Smooth muscle cell (in vitro differentiated cells): ENCODE data around the gene PFDN1. TPM values are rescaled to one million over a fixed set of nuclear protein-coding genes. Genes with fewer than 3 reads are reported as not detected.
A peak's percentile ranks its signal among the peaks of the same experiment; 100 is the strongest.

Experiments used
- DNase-seq: peaks from one replicate; lab custom pipeline; 2025; ENCODE audit not compliant: unreplicated experiment; lab: John Stamatoyannopoulos, UW
- H2AFZ ChIP-seq: fragments of 200-600 bp; sonication (generic); 2 replicates; pipeline ENCODE4 v1.6.0; 2016; ENCODE audit warnings: antibody characterized with exemption, low read depth, mild to moderate bottlenecking
- H3F3A ChIP-seq: fragments of 200-600 bp; sonication (generic); 2 replicates; pipeline ENCODE4 v1.6.0; 2017; ENCODE audit warnings: antibody characterized with exemption, low read depth
- H3K27ac ChIP-seq: fragments of 200-600 bp; sonication (generic); 2 replicates; pipeline ENCODE4 v1.5.1; 2016; ENCODE audit warnings: low read depth, mild to moderate bottlenecking
- H3K27me3 ChIP-seq: fragments of 200-600 bp; sonication (generic); 2 replicates; pipeline ENCODE4 v1.6.1; 2016; ENCODE audit warnings: low read depth, mild to moderate bottlenecking
- H3K36me3 ChIP-seq: fragments of 200-600 bp; sonication (generic); 2 replicates; pipeline ENCODE4 v1.5.1; 2016; ENCODE audit warnings: low read depth
- H3K4me1 ChIP-seq: fragments of 200-600 bp; sonication (generic); 2 replicates; pipeline ENCODE4 v1.5.1; 2016; ENCODE audit warnings: low read depth
- H3K4me2 ChIP-seq: fragments of 200-600 bp; sonication (generic); 2 replicates; pipeline ENCODE4 v1.6.0; 2016; ENCODE audit warnings: mild to moderate bottlenecking
- H3K4me3 ChIP-seq: fragments of 200-600 bp; sonication (generic); 2 replicates; pipeline ENCODE4 v1.5.1; 2016; ENCODE audit warnings: mild to moderate bottlenecking
- H3K79me2 ChIP-seq: fragments of 200-600 bp; sonication (generic); 2 replicates; pipeline ENCODE4 v1.6.0; 2016; ENCODE audit warnings: low read depth, mild to moderate bottlenecking
- H3K9ac ChIP-seq: fragments of 200-600 bp; sonication (generic); 2 replicates; pipeline ENCODE4 v1.6.0; 2016; ENCODE audit warnings: low read depth
- H3K9me3 ChIP-seq: fragments of 200-600 bp; sonication (generic); replicated peaks from 2 replicates; pipeline ENCODE4 v1.5.1; 2016; ENCODE audit warnings: low read depth
- H4K20me1 ChIP-seq: fragments of 200-600 bp; sonication (generic); 2 replicates; pipeline ENCODE4 v1.6.0; 2016; ENCODE audit warnings: low read depth
- WGBS: methylation state at CpG from one replicate; pipeline ENCODE4 v1.1.7; 2016; ENCODE audit warnings: low lambda C conversion rate; 5-methylcytosine and 5-hydroxymethylcytosine counted together
- polyA plus RNA-seq: library from polyadenylated mRNA; unstranded; fragments of >200 nt; fragmentation: Nextera tagmentation; extraction: Ambion mirVana; gene quantifications from 2 replicates; pipeline ENCODE4 v1.2.1, GENCODE V29; 2016
- total RNA-seq: library from RNA; depleted of rRNA; stranded (reverse); fragments of >200 nt; gene quantifications from 2 replicates; pipeline ENCODE4 v1.2.3, GENCODE V29; 2014
- TF ChIP-seq, protein P1 (sequence below): fragments of 200-600 bp; sonication (generic); IDR thresholded peaks from 2 replicates; pipeline ENCODE4 v1.5.1; 2017; ENCODE audit warnings: borderline replicate concordance, mild to moderate bottlenecking, antibody characterized with exemption; ENCODE audit not compliant: insufficient read depth, poor library complexity, severe bottlenecking

Gene PFDN1
- total and polyA plus RNA-seq, 2 experiments from 2014 or later = 145 to 154 TPM

DNA sequence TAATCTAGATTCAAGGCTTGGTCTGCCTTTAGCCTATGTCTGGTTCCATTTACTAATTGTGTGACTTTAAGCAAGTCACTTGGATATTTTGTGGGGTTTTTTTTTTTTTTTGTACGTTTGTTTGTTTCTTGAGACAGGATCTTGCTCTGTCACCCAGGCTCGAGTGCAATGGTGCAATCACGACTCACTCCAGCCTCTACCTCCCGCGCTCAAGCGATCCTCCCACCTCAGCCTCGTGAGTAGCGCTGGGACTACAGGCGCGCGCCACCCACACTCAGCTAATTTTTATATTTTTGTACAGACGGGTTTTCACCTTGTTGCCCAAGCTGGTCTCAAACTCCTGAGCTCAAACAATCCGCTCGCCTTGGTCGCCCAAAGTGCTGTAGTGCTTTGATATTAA, 1.1 kb upstream of the PFDN1 start:
- peaks cover 21% of the 10 kb centered on the region for H3K4me1 ChIP-seq
- no peaks in the 10 kb centered on the region for H3K27me3 ChIP-seq
- TF ChIP-seq, protein P1, sequence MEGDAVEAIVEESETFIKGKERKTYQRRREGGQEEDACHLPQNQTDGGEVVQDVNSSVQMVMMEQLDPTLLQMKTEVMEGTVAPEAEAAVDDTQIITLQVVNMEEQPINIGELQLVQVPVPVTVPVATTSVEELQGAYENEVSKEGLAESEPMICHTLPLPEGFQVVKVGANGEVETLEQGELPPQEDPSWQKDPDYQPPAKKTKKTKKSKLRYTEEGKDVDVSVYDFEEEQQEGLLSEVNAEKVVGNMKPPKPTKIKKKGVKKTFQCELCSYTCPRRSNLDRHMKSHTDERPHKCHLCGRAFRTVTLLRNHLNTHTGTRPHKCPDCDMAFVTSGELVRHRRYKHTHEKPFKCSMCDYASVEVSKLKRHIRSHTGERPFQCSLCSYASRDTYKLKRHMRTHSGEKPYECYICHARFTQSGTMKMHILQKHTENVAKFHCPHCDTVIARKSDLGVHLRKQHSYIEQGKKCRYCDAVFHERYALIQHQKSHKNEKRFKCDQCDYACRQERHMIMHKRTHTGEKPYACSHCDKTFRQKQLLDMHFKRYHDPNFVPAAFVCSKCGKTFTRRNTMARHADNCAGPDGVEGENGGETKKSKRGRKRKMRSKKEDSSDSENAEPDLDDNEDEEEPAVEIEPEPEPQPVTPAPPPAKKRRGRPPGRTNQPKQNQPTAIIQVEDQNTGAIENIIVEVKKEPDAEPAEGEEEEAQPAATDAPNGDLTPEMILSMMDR = no peak
- H3K36me3 ChIP-seq = no peaks in the 10 kb centered on the region
- WGBS = 90% methylated on average over 15 of the region's 15 CpGs
- H4K20me1 ChIP-seq = no peaks in the 10 kb centered on the region
- H3F3A ChIP-seq = no peaks in the 10 kb centered on the region
- H3K9ac ChIP-seq = no peak overlapping the region
- H3K9me3 ChIP-seq = no peaks in the 10 kb centered on the region
- peaks cover 38% of the 10 kb centered on the region for H3K79me2 ChIP-seq
- H3K4me3 ChIP-seq = peak overlapping the region; percentile 79
- no peak overlapping the region for H2AFZ ChIP-seq
- H3K27ac ChIP-seq = peak overlapping the region; percentile 82
- no peak for DNase-seq
- peak overlapping the region; percentile 91 for H3K4me2 ChIP-seq

DNA sequence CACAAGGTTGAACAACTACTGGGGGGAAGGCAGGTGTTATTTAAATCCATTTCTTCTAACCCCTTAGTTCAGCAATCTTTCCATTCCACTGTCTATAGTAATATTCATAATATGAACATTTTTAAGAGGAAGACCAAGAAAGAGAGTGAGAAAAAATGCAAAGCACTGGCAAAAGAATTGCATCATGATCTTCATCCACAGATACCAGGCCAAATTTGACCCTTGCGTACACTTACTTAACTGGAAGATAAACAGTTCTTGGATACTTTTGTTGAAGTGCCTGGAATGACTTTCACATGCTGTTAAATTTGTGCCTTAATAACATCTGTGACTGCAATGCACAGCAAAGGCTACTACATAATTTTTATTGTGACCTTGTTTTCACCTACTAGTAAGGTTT, 1.8 kb downstream of the PFDN1 start:
- no peaks in the 10 kb centered on the region for H3K9me3 ChIP-seq
- no peak overlapping the region for H3K4me3 ChIP-seq
- H3F3A ChIP-seq = peaks cover 6% of the 10 kb centered on the region
- peak overlapping the region; percentile 91 for H3K4me2 ChIP-seq
- H3K9ac ChIP-seq = no peak overlapping the region
- WGBS = 69% methylated on average over 1 of the region's 1 CpG
- peaks cover 21% of the 10 kb centered on the region for H3K4me1 ChIP-seq
- no peak for DNase-seq
- no peak overlapping the region for H2AFZ ChIP-seq
- TF ChIP-seq, protein P1 = no peak
- H3K27me3 ChIP-seq = no peaks in the 10 kb centered on the region
- H3K36me3 ChIP-seq = no peaks in the 10 kb centered on the region
- peak overlapping the region; percentile 82 for H3K27ac ChIP-seq
- no peaks in the 10 kb centered on the region for H4K20me1 ChIP-seq
- peaks cover 61% of the 10 kb centered on the region for H3K79me2 ChIP-seq

DNA sequence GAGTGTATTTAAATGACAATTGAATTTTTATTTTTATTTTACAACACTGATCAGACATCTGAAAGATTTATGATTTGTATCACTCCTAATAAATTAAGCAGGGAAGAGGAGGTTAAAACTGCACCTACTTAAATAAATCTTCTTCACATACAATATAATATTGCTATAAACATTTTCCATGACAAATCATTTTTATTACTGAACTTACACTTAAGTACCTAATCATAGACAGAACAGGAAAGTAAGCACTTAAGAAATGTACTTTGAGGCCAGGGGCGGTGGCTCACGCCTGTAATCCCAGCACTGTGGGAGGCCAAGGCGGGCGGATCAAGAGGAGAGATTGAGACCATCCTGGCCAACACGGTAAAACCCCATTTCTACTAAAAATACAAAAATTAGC, 3.8 kb downstream of the PFDN1 start:
- Histone ChIP-seq H3K27me3 (no peaks in the 10 kb centered on the region), H3K27ac (peak overlapping the region; percentile 81), H3K4me1 (peaks cover 25% of the 10 kb centered on the region), H3K4me3 (no peak overlapping the region), H3K36me3 (no peaks in the 10 kb centered on the region), H3K4me2 (peak overlapping the region; percentile 49), H4K20me1 (peaks cover 7% of the 10 kb centered on the region), H3K9ac (peak overlapping the region; percentile 49), H3K9me3 (no peaks in the 10 kb centered on the region), H3K79me2 (peaks cover 71% of the 10 kb centered on the region), H3F3A (peaks cover 6% of the 10 kb centered on the region), H2AFZ (no peak overlapping the region)
- no peak for DNase-seq
- TF ChIP-seq, protein P1 = no peak
- 79% methylated on average over 5 of the region's 5 CpGs for WGBS

DNA sequence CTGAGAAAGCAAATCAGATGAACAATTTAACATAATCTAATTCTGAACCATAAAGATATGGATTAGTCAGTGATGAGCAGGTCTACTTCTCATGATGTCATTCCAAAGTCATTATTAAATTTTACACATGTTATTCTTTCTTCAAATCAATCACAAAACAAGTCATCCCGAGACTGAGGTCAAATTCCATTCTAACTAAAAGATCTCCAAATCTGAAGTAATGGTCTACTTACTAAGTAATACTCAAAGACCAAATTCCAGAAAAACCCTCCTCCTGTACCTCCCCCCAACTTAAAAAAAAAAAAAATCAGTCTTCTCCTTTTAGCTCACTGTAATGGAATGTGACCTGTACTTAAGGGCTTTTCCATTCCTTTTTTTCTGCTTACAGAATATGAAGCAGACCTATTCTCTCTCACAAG, 4.7 kb downstream of the PFDN1 start:
- Histone ChIP-seq H3K4me1 (peaks cover 20% of the 10 kb centered on the region), H4K20me1 (peaks cover 7% of the 10 kb centered on the region), H2AFZ (no peak overlapping the region), H3K36me3 (no peaks in the 10 kb centered on the region), H3K9me3 (no peaks in the 10 kb centered on the region), H3K27ac (peak overlapping the region; percentile 81), H3F3A (peaks cover 6% of the 10 kb centered on the region), H3K27me3 (no peaks in the 10 kb centered on the region), H3K79me2 (peaks cover 80% of the 10 kb centered on the region), H3K4me3 (no peak overlapping the region), H3K9ac (peak overlapping the region; percentile 49), H3K4me2 (peak overlapping the region; percentile 49)
- 41% methylated on average over 1 of the region's 1 CpG for WGBS
- TF ChIP-seq, protein P1 = no peak
- no peak for DNase-seq
